OCI-LY3 (cell line): Measurements from ENCODE around the gene NRM.
A peak's percentile ranks its signal among the peaks of the same experiment; 100 is the strongest.

Experiments used
- H2AFZ ChIP-seq: fragments of 200-600, 300-600 bp; shearing (Covaris generic); 2 replicates; pipeline ENCODE4 v1.6.0; 2014; ENCODE audit warnings: antibody characterized with exemption, low read depth, low read length
- H3K27ac ChIP-seq: fragments of 200-600, 300-600 bp; sonication (generic); 2 replicates; pipeline ENCODE4 v1.5.1; 2014; ENCODE audit warnings: mild to moderate bottlenecking, low read length, moderate library complexity, mixed read lengths
- H3K27me3 ChIP-seq: fragments of 200-600, 300-600 bp; sonication (generic); 2 replicates; pipeline ENCODE4 v1.6.1; 2014; ENCODE audit warnings: low read depth, low read length, mixed read lengths
- H3K36me3 ChIP-seq: fragments of 200-600, 300-600 bp; sonication (generic); replicated peaks from 2 replicates; pipeline ENCODE3; 2014; ENCODE audit warnings: low read depth, low read length, mixed read lengths
- H3K4me1 ChIP-seq: fragments of 300-600, 200-600 bp; sonication (generic); 2 replicates; pipeline ENCODE4 v1.6.1; 2014; ENCODE audit warnings: low read length, mixed read lengths
- H3K4me2 ChIP-seq: fragments of 200-600, 300-600 bp; sonication (generic); 2 replicates; pipeline ENCODE4 v1.6.1; 2014; ENCODE audit warnings: low read length, mixed read lengths
- H3K4me3 ChIP-seq: fragments of 300-600, 200-600 bp; sonication (generic); 2 replicates; pipeline ENCODE4 v1.5.1; 2014; ENCODE audit warnings: antibody characterized with exemption, mild to moderate bottlenecking, low read length, moderate library complexity
- H3K79me2 ChIP-seq: fragments of 300-600, 200-600 bp; shearing (Covaris generic); 2 replicates; pipeline ENCODE4 v1.6.1; 2014; ENCODE audit warnings: mild to moderate bottlenecking, low read length, mixed read lengths
- H3K9ac ChIP-seq: fragments of 300-600, 200-600 bp; shearing (Covaris generic); 2 replicates; pipeline ENCODE4 v1.6.0; 2014; ENCODE audit warnings: mild to moderate bottlenecking, low read length, moderate library complexity
- H3K9me3 ChIP-seq: fragments of 200-600, 300-600 bp; shearing (Covaris generic); 2 replicates; pipeline ENCODE4 v1.6.1; 2014; ENCODE audit warnings: low read length, mixed read lengths; ENCODE audit not compliant: insufficient read depth
- H4K20me1 ChIP-seq: fragments of 200-600, 300-600 bp; sonication (generic); 2 replicates; pipeline ENCODE4 v1.6.1; 2016; ENCODE audit warnings: low read length, mixed read lengths; ENCODE audit not compliant: insufficient read depth
- EZH2phosphoT487 ChIP-seq: fragments of 200-600 bp; shearing (Covaris generic); IDR thresholded peaks from 2 replicates; pipeline ENCODE4 v1.6.1; 2018; ENCODE audit warnings: antibody characterized with exemption, mixed run types, low read depth
- TF ChIP-seq, protein P1 (sequence below): fragments of 200-600, 300-600 bp; sonication (generic); IDR thresholded peaks from 2 replicates; pipeline ENCODE4 v1.5.1; 2014; ENCODE audit warnings: antibody characterized with exemption, low read length, low read depth

The NRM gene

DNA sequence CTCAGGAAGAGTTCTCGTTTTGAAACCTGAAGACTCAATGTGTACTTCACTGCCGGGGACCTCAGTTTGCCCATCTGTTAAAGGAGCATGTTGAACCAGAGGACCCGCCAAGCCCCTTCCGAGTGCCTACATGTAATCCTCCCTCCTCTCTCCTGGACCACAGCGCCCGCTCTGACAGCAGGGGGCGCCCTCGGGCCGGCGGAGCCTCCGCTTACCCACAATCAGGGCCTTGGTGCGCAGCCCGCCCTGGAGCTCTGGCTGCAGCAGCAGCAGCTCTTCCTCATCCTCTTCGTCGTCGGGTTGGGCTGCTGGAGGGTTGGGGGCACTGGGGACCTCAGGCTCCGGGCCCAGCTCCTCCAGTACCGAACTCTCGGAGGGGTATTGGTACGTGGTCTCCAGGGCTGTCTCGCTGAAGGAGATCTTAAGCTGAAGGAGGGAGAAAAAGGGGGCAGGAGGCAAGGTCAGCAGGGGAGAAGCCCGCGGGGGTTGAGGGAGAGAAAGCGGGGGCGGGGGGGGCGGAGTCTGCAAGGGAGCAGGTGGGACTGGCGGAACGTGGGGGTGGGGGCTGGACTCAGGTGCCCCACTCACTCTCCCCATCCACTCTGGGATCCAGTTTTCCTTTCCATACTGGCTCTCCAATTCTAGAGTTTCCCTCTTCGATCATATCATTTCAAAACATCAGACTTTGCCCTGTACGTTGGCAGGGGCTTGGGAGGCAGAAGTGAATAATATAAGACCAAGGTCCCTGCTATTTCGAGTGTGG, 11.6 kb downstream of the NRM start:
- Histone ChIP-seq H3K36me3 (peaks cover 10% of the 10 kb centered on the region), H3K79me2 (peaks cover 43% of the 10 kb centered on the region), H3K27me3 (no peaks in the 10 kb centered on the region), H2AFZ (no peak overlapping the region), H3K4me1 (peaks cover 29% of the 10 kb centered on the region), H4K20me1 (peaks cover 10% of the 10 kb centered on the region; the same call in 1 of the 2 replicates), H3K4me2 (peak overlapping the region; percentile 85), H3K27ac (no peak overlapping the region), H3K9ac (peak overlapping the region; percentile 16; the same call in 1 of the 2 replicates), H3K4me3 (peak overlapping the region; percentile 49), H3K9me3 (no peaks in the 10 kb centered on the region)
- no peak for TF ChIP-seq EZH2phosphoT487
- TF ChIP-seq, protein P1, sequence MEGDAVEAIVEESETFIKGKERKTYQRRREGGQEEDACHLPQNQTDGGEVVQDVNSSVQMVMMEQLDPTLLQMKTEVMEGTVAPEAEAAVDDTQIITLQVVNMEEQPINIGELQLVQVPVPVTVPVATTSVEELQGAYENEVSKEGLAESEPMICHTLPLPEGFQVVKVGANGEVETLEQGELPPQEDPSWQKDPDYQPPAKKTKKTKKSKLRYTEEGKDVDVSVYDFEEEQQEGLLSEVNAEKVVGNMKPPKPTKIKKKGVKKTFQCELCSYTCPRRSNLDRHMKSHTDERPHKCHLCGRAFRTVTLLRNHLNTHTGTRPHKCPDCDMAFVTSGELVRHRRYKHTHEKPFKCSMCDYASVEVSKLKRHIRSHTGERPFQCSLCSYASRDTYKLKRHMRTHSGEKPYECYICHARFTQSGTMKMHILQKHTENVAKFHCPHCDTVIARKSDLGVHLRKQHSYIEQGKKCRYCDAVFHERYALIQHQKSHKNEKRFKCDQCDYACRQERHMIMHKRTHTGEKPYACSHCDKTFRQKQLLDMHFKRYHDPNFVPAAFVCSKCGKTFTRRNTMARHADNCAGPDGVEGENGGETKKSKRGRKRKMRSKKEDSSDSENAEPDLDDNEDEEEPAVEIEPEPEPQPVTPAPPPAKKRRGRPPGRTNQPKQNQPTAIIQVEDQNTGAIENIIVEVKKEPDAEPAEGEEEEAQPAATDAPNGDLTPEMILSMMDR: peak; percentile 87

DNA sequence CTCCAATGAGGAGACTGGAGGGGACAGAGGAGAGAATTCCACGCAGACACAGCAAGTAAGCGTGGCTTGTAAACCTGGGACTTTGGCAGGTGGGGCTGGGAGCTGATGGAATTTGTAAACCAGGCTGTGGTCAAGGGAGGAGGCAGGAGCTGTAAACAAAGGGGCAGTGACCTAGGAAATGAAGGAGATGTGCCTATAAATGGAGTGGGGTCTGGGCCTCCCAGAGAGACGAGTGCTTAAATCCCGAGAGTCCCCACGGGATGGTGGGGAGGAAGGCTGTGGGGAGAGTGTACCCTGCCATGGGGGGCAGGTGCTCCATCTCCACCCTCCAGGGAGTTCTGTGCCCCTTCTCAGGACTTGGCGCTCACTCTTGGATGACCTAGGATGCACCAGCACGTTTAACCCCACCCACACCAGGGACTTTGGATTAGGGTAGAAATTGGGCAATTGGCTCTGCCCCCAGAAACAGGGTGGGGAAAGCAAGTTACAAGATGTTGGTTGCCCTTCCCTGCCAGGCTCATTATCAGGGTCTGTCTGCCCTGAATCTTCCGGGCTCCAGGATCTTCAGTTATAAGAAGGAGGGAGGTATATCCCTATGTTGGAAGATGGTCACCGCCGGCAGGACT, 14.0 kb downstream of the NRM start:
- Histone ChIP-seq H3K4me3 (no peak overlapping the region), H3K9ac (no peak overlapping the region), H2AFZ (no peak overlapping the region), H3K27me3 (no peaks in the 10 kb centered on the region), H3K9me3 (no peaks in the 10 kb centered on the region), H4K20me1 (peaks cover 5% of the 10 kb centered on the region; the same call in 1 of the 2 replicates), H3K27ac (no peak overlapping the region), H3K79me2 (peaks cover 29% of the 10 kb centered on the region), H3K36me3 (peaks cover 7% of the 10 kb centered on the region), H3K4me1 (peaks cover 17% of the 10 kb centered on the region), H3K4me2 (no peak overlapping the region)
- TF ChIP-seq, protein P1: no peak
- no peak for TF ChIP-seq EZH2phosphoT487

DNA sequence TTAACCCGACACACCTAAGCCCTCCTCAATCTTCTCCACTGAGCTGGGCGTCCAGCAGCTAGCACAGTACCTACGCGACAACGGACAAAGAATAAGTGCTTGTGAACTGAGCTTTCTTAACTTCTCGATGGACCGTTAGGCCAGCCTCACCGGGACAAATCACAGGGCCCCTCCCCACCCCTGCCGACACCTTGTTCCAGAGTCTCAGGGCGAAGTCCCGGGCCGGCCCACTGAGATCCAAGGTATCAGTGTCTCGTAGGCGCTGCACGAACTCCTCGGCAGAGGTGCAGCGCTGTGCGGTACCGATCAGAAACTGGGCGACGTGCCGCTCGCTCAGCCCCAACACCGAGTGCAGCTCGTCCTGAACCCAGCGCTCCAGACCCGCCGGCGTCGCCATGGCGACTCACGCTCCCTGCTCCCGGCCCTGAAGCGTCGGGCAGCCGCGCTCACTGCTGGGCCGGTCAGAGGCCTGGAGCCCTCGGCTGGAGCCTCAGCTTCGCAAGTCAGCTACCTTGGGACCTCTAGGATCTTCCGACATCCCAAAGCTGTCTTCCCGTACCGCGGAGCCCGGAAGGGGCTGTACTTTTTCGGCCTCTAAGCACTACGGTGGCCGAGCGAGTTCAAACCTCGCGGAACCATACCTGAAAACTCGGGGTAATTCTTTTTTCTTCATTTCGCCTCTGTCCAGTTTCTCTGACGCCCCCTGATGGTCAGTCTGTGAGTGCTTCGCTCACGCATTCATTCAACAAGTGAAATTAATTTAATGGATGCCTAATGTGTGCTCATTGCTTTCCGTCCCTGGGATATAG, 18.1 kb downstream of the NRM start, which contains the start of gene DHX16:
Gene DHX16 (minus strand): TSS at position 562 of the 809 bp plus-strand sequence. CDS start 165 bp downstream, at position 397.
- Histone ChIP-seq H3K4me3 (peak within 1 kb of the TSS; percentile 94), H3K4me2 (peak within 1 kb of the TSS; percentile 69), H3K79me2 (peaks cover 14% of the 10 kb centered on the region), H3K9me3 (no peaks in the 10 kb centered on the region), H3K9ac (peak within 1 kb of the TSS; percentile 65), H4K20me1 (no peaks in the 10 kb centered on the region), H2AFZ (peak within 1 kb of the TSS; percentile 60), H3K4me1 (0 out of 2 replicates have a peak, but pooled peaks cover 3% of the 10 kb centered on the region), H3K27me3 (no peaks in the 10 kb centered on the region), H3K36me3 (peaks cover 7% of the 10 kb centered on the region), H3K27ac (no peak within 1 kb of the TSS)
- TF ChIP-seq, protein P1: peak; percentile 69
- TF ChIP-seq EZH2phosphoT487: no peak
